Hepatocyte (in vitro differentiated cells): ENCODE data around the gene FBXL3. TPM values are rescaled to one million over a fixed set of nuclear protein-coding genes. Genes with fewer than 3 reads are reported as not detected.

Source experiments
- DNase-seq: peaks from one replicate; pipeline ENCODE4 v3.0.0-alpha.2; 2016; ENCODE audit warnings: low spot score
- H2AFZ ChIP-seq: fragments of 200-600 bp; sonication (generic); 2 replicates; pipeline ENCODE4 v1.6.0; 2016; ENCODE audit warnings: antibody characterized with exemption, mild to moderate bottlenecking
- H3K27ac ChIP-seq: fragments of 200-600 bp; sonication (generic); 2 replicates; pipeline ENCODE4 v1.5.1; 2016; ENCODE audit warnings: mild to moderate bottlenecking
- H3K27me3 ChIP-seq: fragments of 200-600 bp; sonication (generic); 2 replicates; pipeline ENCODE4 v1.6.1; 2016
- H3K36me3 ChIP-seq: fragments of 200-600 bp; sonication (generic); replicated peaks from 2 replicates; pipeline ENCODE4 v1.5.1; 2016; ENCODE audit warnings: low read depth; ENCODE audit not compliant: insufficient read depth
- H3K4me1 ChIP-seq: fragments of 200-600 bp; sonication (generic); 2 replicates; pipeline ENCODE4 v1.5.1; 2016; ENCODE audit warnings: mild to moderate bottlenecking, moderate library complexity; ENCODE audit not compliant: insufficient read depth
- H3K4me2 ChIP-seq: fragments of 200-600 bp; sonication (generic); 2 replicates; pipeline ENCODE4 v1.6.0; 2016
- H3K4me3 ChIP-seq: fragments of 200-600 bp; sonication (generic); 2 replicates; pipeline ENCODE4 v1.5.1; 2016; ENCODE audit warnings: mild to moderate bottlenecking
- H3K79me2 ChIP-seq: fragments of 200-600 bp; sonication (generic); 2 replicates; pipeline ENCODE4 v1.6.0; 2017; ENCODE audit warnings: mild to moderate bottlenecking
- H3K9me2 ChIP-seq: fragments of 200-600 bp; sonication (generic); replicated peaks from 2 replicates; pipeline ENCODE4 v1.6.0; 2017; ENCODE audit warnings: mild to moderate bottlenecking; ENCODE audit not compliant: insufficient read depth
- H3K9me3 ChIP-seq: fragments of 200-600 bp; sonication (generic); 2 replicates; pipeline ENCODE4 v1.5.1; 2016; ENCODE audit warnings: low read depth, mild to moderate bottlenecking
- H4K20me1 ChIP-seq: fragments of 200-600 bp; sonication (generic); 2 replicates; pipeline ENCODE4 v1.6.0; 2016; ENCODE audit warnings: mild to moderate bottlenecking; ENCODE audit not compliant: insufficient read depth, poor library complexity, severe bottlenecking
- EZH2 ChIP-seq: fragments of 200-600 bp; sonication (generic); IDR thresholded peaks from 2 replicates; pipeline ENCODE4 v1.6.1; 2016; ENCODE audit warnings: antibody characterized with exemption, mild to moderate bottlenecking, borderline replicate concordance
- EZH2phosphoT487 ChIP-seq: fragments of 200-600 bp; sonication (generic); IDR thresholded peaks from one replicate; pipeline ENCODE4 v1.6.1; 2018; ENCODE audit warnings: antibody characterized with exemption, mild to moderate bottlenecking, low read depth, moderate library complexity; ENCODE audit not compliant: unreplicated experiment, severe bottlenecking
- WGBS: methylation state at CpG from one replicate; pipeline ENCODE4 v1.1.6; 2016; ENCODE audit warnings: low lambda C conversion rate; ENCODE audit errors: missing lambda C conversion rate; 5-methylcytosine and 5-hydroxymethylcytosine counted together
- polyA plus RNA-seq: library from polyadenylated mRNA; unstranded; fragments of >200 nt; fragmentation: Nextera tagmentation; extraction: Ambion mirVana; gene quantifications from 2 replicates; pipeline ENCODE4 v1.2.1, GENCODE V29; 2016
- total RNA-seq: library from RNA; depleted of rRNA; stranded (reverse); fragments of >200 nt; gene quantifications from 2 replicates; pipeline ENCODE4 v1.2.3, GENCODE V29; 2014
- TF ChIP-seq, protein P1 (sequence below): fragments of 200-600 bp; sonication (generic); IDR thresholded peaks from 2 replicates; pipeline ENCODE4 v1.5.1; 2016; ENCODE audit warnings: antibody characterized with exemption, mild to moderate bottlenecking; ENCODE audit not compliant: poor library complexity

FBXL3 gene
- total and polyA plus RNA-seq, 2 experiments from 2014 or later, result 25.1 to 61.8 TPM

DNA sequence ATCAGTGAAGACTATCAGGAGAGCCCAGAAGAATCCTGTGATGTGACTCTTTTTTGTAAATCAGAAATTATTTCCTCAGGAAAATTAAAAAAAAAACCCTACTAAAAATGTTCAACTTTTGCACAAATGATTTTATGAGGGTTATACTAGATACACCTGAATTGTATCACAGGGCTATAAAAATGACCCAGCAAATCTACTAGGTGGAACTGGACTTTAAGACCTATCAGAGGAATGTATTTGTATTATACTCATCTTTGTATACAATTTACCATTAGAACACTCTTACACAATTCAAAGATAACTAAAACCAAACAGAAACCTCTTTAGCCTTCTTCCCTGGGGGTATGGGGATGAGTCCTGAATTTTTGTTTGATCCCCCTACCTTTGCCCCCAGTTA is 7.2 kb downstream of the FBXL3 start:
- H4K20me1 ChIP-seq, result peaks cover 76% of the 10 kb centered on the region
- no peaks in the 10 kb centered on the region for H3K9me2 ChIP-seq
- TF ChIP-seq, protein P1, sequence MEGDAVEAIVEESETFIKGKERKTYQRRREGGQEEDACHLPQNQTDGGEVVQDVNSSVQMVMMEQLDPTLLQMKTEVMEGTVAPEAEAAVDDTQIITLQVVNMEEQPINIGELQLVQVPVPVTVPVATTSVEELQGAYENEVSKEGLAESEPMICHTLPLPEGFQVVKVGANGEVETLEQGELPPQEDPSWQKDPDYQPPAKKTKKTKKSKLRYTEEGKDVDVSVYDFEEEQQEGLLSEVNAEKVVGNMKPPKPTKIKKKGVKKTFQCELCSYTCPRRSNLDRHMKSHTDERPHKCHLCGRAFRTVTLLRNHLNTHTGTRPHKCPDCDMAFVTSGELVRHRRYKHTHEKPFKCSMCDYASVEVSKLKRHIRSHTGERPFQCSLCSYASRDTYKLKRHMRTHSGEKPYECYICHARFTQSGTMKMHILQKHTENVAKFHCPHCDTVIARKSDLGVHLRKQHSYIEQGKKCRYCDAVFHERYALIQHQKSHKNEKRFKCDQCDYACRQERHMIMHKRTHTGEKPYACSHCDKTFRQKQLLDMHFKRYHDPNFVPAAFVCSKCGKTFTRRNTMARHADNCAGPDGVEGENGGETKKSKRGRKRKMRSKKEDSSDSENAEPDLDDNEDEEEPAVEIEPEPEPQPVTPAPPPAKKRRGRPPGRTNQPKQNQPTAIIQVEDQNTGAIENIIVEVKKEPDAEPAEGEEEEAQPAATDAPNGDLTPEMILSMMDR, result no peak
- no peak overlapping the region for H3K4me3 ChIP-seq
- H3K4me1 ChIP-seq, result peaks cover 7% of the 10 kb centered on the region
- DNase-seq, result no peak
- H3K36me3 ChIP-seq, result no peaks in the 10 kb centered on the region
- H3K79me2 ChIP-seq, result peaks cover 100% of the 10 kb centered on the region
- no peaks in the 10 kb centered on the region for H3K9me3 ChIP-seq
- H3K4me2 ChIP-seq, result peak overlapping the region; percentile 10
- no peaks in the 10 kb centered on the region for H3K27me3 ChIP-seq
- no peak overlapping the region for H3K27ac ChIP-seq
- H2AFZ ChIP-seq, result no peak overlapping the region

DNA sequence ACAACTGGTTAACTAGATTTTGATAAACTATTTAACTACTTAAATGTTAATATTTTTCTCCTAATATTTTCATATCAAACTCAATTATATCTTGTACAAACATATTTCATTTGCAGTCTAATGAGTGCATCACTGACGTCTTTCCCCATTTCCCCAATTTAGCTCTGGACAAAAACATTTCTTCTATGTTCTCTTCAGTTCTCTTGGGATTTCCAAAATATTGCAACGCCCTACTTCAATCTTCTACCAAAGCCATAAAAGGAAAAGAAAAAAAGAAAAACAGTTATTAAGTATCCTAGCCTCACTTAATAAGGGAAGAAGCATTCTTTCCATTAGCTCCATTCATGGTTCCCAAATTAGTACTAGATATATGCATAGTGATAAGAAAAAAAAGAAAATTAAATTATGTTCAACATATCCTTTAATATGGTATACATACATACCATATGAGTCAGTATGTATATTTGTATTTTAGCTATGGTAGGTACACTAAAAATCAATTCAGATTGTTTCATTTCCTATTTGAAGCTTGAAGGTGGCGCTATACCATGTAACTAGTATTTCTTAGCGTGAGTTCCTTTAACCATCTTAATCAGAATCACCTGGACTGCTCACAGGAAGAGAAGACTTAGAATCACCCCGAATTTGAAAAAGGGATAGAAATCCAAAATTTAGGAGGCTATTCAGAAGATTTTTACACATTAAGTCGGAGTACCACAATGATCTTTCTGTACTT is 9.9 kb downstream of the FBXL3 start:
- no peaks in the 10 kb centered on the region for H3K4me1 ChIP-seq
- no peak for DNase-seq
- no peak overlapping the region for H3K4me3 ChIP-seq
- H4K20me1 ChIP-seq, result peaks cover 66% of the 10 kb centered on the region
- no peak overlapping the region for H2AFZ ChIP-seq
- no peak overlapping the region for H3K4me2 ChIP-seq
- TF ChIP-seq EZH2, result no peak
- no peak for TF ChIP-seq EZH2phosphoT487
- TF ChIP-seq, protein P1, result peak; percentile 5
- H3K27ac ChIP-seq, result no peak overlapping the region
- no peaks in the 10 kb centered on the region for H3K9me3 ChIP-seq
- 94% methylated on average over 6 of the region's 6 CpGs for WGBS
- no peaks in the 10 kb centered on the region for H3K9me2 ChIP-seq
- no peaks in the 10 kb centered on the region for H3K36me3 ChIP-seq
- peaks cover 97% of the 10 kb centered on the region for H3K79me2 ChIP-seq
- H3K27me3 ChIP-seq, result no peaks in the 10 kb centered on the region

DNA sequence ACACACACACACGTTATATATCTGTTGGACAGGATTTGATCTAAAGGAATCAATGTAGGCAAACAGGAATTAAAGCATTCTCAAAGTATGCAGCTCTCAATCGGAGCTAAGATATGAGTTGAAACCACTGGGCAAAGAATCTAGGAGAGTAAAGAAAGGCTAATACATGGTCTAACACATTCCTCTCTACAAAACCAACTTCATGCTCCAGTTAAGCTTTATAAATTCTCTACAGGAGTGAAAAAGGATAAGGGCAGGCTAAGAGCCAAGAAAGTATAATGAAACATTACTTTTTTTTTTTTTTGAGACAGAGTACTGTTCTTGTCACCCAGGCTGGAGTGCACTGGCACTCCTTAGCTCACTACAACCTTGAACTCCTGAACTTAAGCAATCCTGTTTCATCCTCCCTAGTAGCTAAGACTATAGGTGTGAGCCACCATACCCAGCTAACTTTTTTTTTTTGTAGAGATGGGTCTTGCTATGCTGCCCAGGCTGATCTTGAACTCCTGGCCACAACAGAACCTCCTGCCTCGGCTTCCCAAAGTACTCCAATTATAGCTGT is 10.6 kb downstream of the FBXL3 start:
- DNase-seq, result no peak
- WGBS, result 93% methylated on average over 3 of the region's 3 CpGs
- TF ChIP-seq EZH2phosphoT487 (no peak), EZH2 (no peak)
- TF ChIP-seq, protein P1, result no peak
- Histone ChIP-seq H3K27me3 (no peaks in the 10 kb centered on the region), H3K4me1 (no peaks in the 10 kb centered on the region), H3K9me3 (no peaks in the 10 kb centered on the region), H4K20me1 (peaks cover 59% of the 10 kb centered on the region), H3K27ac (no peak overlapping the region), H3K36me3 (no peaks in the 10 kb centered on the region), H2AFZ (no peak overlapping the region), H3K79me2 (peaks cover 93% of the 10 kb centered on the region), H3K4me2 (no peak overlapping the region), H3K9me2 (no peaks in the 10 kb centered on the region), H3K4me3 (no peak overlapping the region)
